Activated CD4-positive, alpha-beta T cell treated with anti-CD3 and anti-CD28 coated beads, Interleukin-2, amount 50 U/mL, for 16 hours (primary cell): ENCODE measurements around the gene CYP24A1.

Source experiments
- DNase-seq: peaks from one replicate; pipeline ENCODE4 v3.0.0-alpha.2; 2020

Gene CYP24A1

DNA sequence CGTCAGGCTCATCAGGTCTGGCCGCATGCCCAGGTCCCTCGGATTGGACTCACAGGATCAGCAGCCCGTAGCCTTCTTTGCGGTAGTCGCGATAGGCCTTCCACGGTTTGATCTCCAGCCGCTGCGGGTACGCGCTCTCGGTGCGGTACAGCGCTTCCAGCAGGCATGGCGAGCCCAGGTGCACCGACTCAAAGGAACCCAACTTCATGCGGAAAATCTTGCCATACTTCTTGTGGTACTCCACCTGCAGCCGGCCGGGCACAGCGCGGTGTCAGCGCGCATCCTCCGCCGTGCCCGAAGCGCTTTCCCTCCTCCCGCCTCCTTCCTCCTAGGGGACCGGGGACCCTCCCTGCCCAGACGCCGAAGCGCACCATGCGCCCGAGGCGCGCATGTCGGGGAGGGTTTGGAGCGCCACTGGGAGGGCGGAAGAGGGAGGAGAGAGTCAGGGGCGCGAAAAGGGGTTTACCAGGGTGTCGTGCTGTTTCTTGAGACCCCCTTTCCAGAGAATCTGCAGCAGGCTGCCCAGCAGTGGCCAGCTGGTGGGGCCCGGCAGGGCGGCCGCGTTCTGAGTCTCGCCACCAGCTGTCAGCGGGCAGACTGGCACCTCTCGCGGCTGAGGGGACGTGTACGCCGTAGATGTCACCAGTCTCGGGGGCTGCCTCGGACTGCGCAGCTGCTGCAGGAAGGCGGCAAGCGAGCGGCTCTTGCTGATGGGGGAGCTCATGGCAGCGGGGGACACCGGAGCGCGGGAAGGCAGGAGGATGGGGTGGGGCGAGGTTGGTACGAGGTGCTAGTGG is 732 bp downstream of the CYP24A1 start:
- DNase-seq, result no peak

DNA sequence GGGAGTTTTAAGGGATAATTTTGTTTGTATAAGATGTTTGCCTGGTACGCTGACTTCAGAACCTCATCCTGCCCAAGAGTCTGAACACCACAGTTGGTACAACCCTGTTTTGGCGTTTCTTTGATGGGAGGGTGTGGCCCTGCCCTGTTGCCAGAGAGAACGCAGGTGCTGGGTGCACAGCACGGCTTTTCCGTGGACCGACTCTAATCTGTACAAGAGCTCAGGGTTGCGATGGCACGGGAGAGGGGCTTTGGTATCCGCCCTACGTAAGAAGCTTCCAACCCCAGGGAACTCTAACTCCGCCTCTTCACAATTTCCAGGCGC is 1.3 kb downstream of the CYP24A1 start:
- DNase-seq, result no peak

- no peak for DNase-seq
Measured at GRCh38 chr20:54170963-54171362, 2.8 kb downstream of the CYP24A1 start.

DNA sequence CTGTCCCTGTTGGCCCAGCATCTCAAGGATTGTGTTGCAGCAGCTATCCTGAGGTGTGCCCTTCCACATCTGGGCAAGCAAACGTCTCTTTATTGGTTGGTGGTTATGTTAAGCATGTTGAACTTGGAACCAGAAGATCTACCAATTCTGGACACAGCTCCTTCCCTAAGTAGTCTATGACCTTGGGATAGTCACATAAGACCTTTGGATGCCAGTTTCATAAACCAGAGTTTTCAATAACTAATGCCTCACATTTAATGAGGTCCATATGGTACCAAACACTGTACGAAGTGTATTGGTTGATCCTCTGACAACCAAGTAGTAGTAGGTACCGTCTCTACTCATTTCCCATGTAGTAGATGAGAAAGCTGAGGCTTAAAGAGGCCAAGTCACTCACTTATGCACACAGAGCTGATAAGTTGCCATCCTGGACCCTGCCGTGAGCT is 3.7 kb downstream of the CYP24A1 start:
- no peak for DNase-seq

- DNase-seq, result no peak
Measured at GRCh38 chr20:54168961-54169862, 4.6 kb downstream of the CYP24A1 start.

GRCh38 chr20:54167909-54168872 is 5.6 kb downstream of the CYP24A1 start:
- no peak for DNase-seq

DNA sequence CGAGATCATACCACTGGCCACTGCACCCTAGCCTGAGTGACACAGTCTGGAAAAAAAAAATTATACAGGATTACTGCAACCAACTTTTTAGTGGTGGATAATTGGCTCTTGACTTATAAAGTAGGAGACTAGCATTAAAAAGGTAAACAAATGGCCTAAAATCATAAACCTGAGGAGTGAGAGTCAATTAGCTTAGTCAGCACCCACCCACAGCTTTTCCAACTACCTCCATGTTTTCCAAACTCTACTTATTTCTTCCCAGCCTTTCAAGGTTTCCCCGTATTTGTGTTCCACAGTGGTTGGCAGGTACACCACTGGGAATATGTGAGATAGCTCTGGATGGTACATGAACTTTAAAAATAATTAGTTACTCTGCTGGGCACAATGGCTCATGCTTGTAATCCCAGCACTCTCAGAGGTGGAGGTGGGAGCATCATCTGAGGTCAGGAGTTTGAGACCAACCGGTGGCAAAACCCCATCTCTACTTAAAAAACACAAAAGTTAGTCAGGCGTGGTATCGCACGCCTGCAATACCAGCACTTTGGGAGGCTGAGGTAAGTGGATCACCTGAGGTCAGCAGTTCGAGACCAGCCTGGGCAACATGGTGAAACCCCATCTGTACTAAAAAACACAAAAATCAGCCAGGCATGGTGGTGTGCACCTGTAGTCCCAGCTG is 6.7 kb downstream of the CYP24A1 start:
- DNase-seq, result no peak

DNA sequence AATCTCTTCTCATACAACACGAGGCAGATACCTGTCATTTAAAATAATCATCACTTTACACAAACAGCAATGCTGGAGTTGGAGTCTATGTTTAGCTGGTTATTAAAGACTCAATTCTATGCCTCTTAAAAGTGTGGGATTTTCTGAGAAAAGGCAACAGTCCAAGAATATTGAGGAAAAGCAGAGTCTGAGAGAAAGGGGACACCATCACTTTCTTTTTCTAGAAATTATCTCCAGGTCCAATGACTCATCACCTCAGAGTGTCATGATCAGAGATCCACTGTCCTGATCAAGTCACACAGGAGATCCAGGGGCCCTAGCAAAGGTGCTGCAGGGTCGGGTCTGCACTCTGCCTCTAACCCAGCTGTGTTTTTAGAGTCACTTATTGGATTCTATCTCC is 8.0 kb downstream of the CYP24A1 start:
- no peak for DNase-seq

- DNase-seq, result no peak
Measured at GRCh38 chr20:54165014-54165413, 8.8 kb downstream of the CYP24A1 start.

- no peak for DNase-seq
Measured at GRCh38 chr20:54163402-54163801, 10.4 kb downstream of the CYP24A1 start.

GRCh38 chr20:54162378-54163009 is 11.3 kb downstream of the CYP24A1 start:
- no peak for DNase-seq

- DNase-seq, result no peak
Measured at GRCh38 chr20:54161821-54162149, 12.0 kb downstream of the CYP24A1 start.

DNA sequence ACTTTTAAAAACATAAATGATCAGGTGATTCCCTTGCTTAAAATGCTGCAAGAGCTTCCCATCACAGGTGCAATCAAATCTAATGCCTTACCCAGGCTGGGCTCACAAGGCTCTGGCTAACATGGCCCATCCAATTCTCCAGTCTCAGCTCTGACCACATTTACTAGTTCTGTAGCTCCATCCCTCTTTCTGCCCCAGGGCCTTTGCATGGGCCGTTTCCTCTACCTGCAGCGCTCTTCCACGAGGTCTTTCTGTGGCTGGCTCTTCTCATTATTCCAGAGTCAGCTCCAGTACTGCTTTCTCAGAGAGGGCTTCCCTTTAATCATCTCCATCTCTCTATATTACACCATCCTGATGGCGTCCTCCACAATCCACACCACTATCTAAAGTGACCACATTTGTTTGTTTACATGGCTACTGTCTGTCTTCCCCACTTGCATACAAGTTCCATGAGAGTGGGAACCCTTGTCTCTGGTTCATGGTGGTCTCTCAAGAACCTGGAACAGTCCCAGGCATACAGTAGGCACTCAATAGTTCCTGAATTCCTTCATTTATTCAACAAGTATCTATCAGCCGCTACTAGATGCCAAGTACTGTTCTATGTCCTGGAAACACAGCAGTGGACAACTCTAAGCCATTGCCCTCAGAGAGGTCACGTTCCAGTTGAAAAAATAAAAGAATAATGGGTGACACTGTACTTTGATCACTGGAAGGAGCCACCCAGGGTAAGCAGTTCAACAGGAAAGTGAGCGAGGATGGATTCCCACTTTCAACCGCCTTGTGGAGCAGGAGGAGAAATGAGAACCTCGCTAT is 12.6 kb downstream of the CYP24A1 start:
- no peak for DNase-seq

- DNase-seq, result no peak
Measured at GRCh38 chr20:54160065-54161007, 13.4 kb downstream of the CYP24A1 start.

DNA sequence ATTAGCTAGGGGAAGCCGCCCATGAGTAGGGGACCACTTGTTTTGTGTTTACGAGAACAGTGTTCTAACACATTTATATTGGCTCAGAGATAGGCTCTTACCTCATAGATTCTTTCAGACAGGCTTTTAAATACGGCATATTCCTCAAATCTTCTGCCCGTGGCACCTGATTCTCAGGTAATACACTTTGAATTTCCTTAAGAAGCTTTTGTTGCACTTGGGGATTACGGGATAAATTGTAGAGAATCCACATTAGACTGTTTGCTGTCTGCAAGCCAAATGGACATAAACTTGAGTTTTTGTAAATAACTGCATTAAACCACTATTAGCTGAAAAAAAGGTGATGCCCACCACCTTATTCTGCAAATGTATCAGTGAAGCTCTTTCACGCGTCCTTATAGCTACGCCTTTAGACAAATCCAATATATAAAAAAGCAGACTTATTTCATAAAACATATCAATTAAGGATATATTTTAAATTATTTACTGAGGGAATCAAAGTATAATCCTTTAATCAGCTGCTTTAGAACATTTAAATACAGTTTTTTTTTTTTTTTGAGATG is 14.8 kb downstream of the CYP24A1 start:
- no peak for DNase-seq

GRCh38 chr20:54158226-54158625 is 15.6 kb downstream of the CYP24A1 start:
- DNase-seq, result no peak

DNA sequence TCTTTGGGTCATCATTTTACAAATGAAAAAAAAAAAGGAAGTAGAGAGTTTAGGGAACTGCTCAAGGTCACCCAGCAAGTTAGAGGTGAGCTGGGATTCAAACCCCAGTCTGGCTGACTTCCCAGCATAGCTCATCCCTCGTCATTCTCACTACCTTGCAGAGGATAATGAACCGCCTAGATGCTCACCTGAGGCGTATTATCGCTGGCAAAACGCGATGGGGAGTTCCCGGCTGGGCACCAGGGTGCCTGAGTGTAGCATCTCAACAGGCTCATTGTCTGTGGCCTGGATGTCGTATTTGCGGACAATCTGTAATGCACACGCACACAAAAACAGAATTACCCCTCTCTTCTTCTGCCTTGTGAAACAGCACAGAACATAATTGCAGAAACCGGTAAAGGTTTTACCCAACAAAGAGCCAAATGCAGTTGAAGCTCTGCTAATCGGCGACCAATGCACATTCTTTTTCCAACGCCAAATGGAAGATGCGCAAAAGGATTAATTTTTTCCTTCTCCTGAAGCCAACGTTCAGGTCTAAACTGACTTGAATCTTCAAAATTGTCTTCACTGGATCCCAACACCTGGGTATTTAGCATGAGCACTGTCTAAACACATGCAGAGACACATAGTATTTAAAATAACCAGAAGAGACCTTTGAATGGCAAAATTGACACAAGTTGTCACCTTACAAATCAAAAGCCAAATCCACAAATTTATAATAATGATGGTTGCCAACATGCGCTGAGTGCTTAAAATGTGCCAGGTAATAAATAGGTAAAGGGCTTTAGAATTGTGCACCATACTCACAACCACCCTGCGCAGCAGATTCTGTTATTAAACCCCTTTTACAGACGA is 16.6 kb downstream of the CYP24A1 start:
- no peak for DNase-seq

DNA sequence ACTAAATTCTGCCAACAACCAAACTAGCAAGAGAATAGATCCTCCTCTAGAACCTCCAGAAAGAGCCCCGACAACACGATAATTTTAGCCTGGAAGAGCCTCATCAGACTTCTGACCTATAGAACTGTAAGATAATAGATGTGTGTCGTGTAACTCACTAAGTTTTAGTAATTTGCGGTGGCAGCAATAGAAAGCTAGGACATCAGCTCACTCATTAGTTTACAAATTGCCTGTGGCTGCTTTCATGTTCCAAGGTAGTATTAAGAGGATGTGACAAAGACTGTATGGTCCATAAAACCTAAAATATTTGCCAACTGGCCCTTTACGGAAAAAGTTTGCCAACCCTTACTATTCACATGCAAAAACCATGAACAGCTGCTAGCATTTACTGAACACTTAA is 17.3 kb downstream of the CYP24A1 start:
- DNase-seq, result no peak
